K562 (cell line): ENCODE data around the gene TNK2. TPM values are rescaled to one million over a fixed set of nuclear protein-coding genes. Genes with fewer than 3 reads are reported as not detected.

Experiments used
- ARHGAP35 ChIP-seq: fragments of 450-650 bp; IDR thresholded peaks from 2 replicates; pipeline ENCODE4 v1.6.1; 2018; ENCODE audit not compliant: partially characterized antibody
- BHLHE40 ChIP-seq: IDR thresholded peaks from 2 replicates; pipeline ENCODE4 v1.6.1; 2011; ENCODE audit warnings: low read length, improper control_type of control experiment
- CC2D1A ChIP-seq: fragments of 450-650 bp; IDR thresholded peaks from 2 replicates; pipeline ENCODE4 v1.6.1; 2017; ENCODE audit warnings: mild to moderate bottlenecking
- EP300 ChIP-seq: IDR thresholded peaks from 2 replicates; pipeline ENCODE4 v1.6.1; 2012; ENCODE audit warnings: low read length, improper control_type of control experiment
- ETS1 ChIP-seq: conservative IDR thresholded peaks from 2 replicates; pipeline ENCODE4 v1.6.1; 2011; ENCODE audit warnings: low read depth, mild to moderate bottlenecking, low read length; ENCODE audit not compliant: control insufficient read depth
- FOXK1 ChIP-seq: sonication (generic); formaldehyde crosslinking; IDR thresholded peaks from 2 replicates; pipeline ENCODE4 v1.8.0; 2022; ENCODE audit warnings: missing genetic modification reagents, mild to moderate bottlenecking, borderline replicate concordance
- IRF2 ChIP-seq: sonication (generic); formaldehyde crosslinking; IDR thresholded peaks from 2 replicates; pipeline ENCODE4 v1.8.1; 2022; ENCODE audit warnings: mild to moderate bottlenecking, missing genetic modification reagents
- KAT2B ChIP-seq: IDR thresholded peaks from one replicate; pipeline ENCODE4 v1.6.1; 2012; ENCODE audit warnings: low read depth, mild to moderate bottlenecking, control low read depth, inconsistent platforms, low read length, moderate library complexity
- MAFK ChIP-seq: IDR thresholded peaks from 2 replicates; pipeline ENCODE4 v1.6.1; 2011; ENCODE audit warnings: low read length, improper control_type of control experiment
- MEIS2 ChIP-seq: fragments of 450-650 bp; IDR thresholded peaks from 2 replicates; pipeline ENCODE4 v1.6.1; 2014; ENCODE audit warnings: mild to moderate bottlenecking; ENCODE audit not compliant: partially characterized antibody
- RFX1 ChIP-seq: fragments of 450-650 bp; IDR thresholded peaks from 2 replicates; pipeline ENCODE4 v1.6.1; 2016; ENCODE audit warnings: mild to moderate bottlenecking, moderate library complexity
- RFX5 ChIP-seq: IDR thresholded peaks from 2 replicates; pipeline ENCODE4 v1.6.1; 2011; ENCODE audit warnings: low read depth, mild to moderate bottlenecking, improper control_type of control experiment, low read length
- SMAD1 ChIP-seq: fragments of 150-350 bp; IDR thresholded peaks from 2 replicates; pipeline ENCODE4 v1.6.1; 2014; ENCODE audit warnings: low read length, low read depth; ENCODE audit not compliant: partially characterized antibody
- SUPT5H ChIP-seq: fragments of 450-650 bp; IDR thresholded peaks from 2 replicates; pipeline ENCODE4 v1.6.1; 2016
- ZBTB43 ChIP-seq: sonication (generic); formaldehyde crosslinking; IDR thresholded peaks from 2 replicates; pipeline ENCODE4 v1.8.0; 2023; ENCODE audit warnings: mild to moderate bottlenecking, missing genetic modification reagents
- ZBTB9 ChIP-seq: fragments of 450-650 bp; formaldehyde crosslinking; IDR thresholded peaks from 2 replicates; pipeline ENCODE4 v1.4.0; 2020; ENCODE audit warnings: mild to moderate bottlenecking, moderate library complexity
- ZNF134 ChIP-seq: fragments of 250-450 bp; sonication (Bioruptor Pico); conservative IDR thresholded peaks from 2 replicates; pipeline ENCODE4 v1.4.0; 2020
- ZNF146 ChIP-seq: IDR thresholded peaks from one replicate; pipeline ENCODE4 v1.6.1; 2018; ENCODE audit warnings: missing compliant biosample characterization; ENCODE audit not compliant: unreplicated experiment
- ZNF232 ChIP-seq: sonication (generic); formaldehyde crosslinking; IDR thresholded peaks from 2 replicates; pipeline ENCODE4 v1.8.0; 2022; ENCODE audit warnings: mild to moderate bottlenecking, missing genetic modification reagents
- ZNF398 ChIP-seq: fragments of 250-450 bp; sonication (Bioruptor Pico); IDR thresholded peaks from 2 replicates; pipeline ENCODE4 v1.8.0; 2021; ENCODE audit warnings: moderate library complexity, mild to moderate bottlenecking, inconsistent platforms
- ZNF445 ChIP-seq: fragments of 250-450 bp; sonication (Bioruptor Pico); IDR thresholded peaks from 2 replicates; pipeline ENCODE4 v1.4.0; 2020; ENCODE audit warnings: low read depth, mild to moderate bottlenecking, moderate library complexity
- ZNF75A ChIP-seq: fragments of 450-650 bp; formaldehyde crosslinking; IDR thresholded peaks from 2 replicates; pipeline ENCODE4 v1.4.0; 2020; ENCODE audit warnings: mild to moderate bottlenecking
- ZNF766 ChIP-seq: fragments of 200-800 bp; sonication (Bioruptor generic); conservative IDR thresholded peaks from 2 replicates; pipeline ENCODE4 v1.6.1; 2016; ENCODE audit warnings: missing genetic modification characterization, missing compliant biosample characterization
- ZNF77 ChIP-seq: fragments of 250-450 bp; sonication (Bioruptor Pico); IDR thresholded peaks from 2 replicates; pipeline ENCODE4 v1.5.0; 2020
- ZSCAN29 ChIP-seq: fragments of 450-650 bp; IDR thresholded peaks from 2 replicates; pipeline ENCODE4 v1.6.1; 2017
- polyA plus RNA-seq, 8 experiments: library from polyadenylated mRNA; depleted of rRNA in 4 of 8; stranded (reverse) in 5 of 8; unstranded in 3 of 8; fragments of >200 nt; fragmentation: Nextera tagmentation in 2 of 8; fragmentation: Illumina TruSeq in 1 of 8; extraction: Ambion mirVana in 2 of 8; extraction: Trizol in 1 of 8; gene quantifications; 2 replicates each; pipeline versions ENCODE4 v1.2.1 to v1.2.3, GENCODE V29; 2011 to 2014; ENCODE audit warnings: inconsistent platforms in 1 of 8, missing spikeins in 1 of 8
- total RNA-seq, 7 experiments: library from RNA; depleted of rRNA in 6 of 7; stranded (reverse); fragments of >200 nt in 6 of 7; fragmentation: Illumina TruSeq in 2 of 7; extraction: Trizol in 2 of 7; gene quantifications; 2 replicates each; pipeline versions ENCODE4 v1.2.1 to v1.2.3, GENCODE V29; 2011 to 2021; ENCODE audit warnings: low replicate concordance in 1 of 7

Gene TNK2
- total and polyA plus RNA-seq, 9 of the 15 experiments (the other 6 are each of a cell fraction or from before 2014, with no cell fraction given): 0.03 to 33.8 (median 6.5) TPM

GRCh38 chr3:195856410-195857084 lies 51.8 kb downstream of the TNK2 start (continued):
- TF ChIP-seq FOXK1 (CRISPR knock-in tag) (no peak), MEIS2 (peak; percentile 69), CC2D1A (no peak), ZSCAN29 (no peak), ZBTB9 (CRISPR knock-in tag) (peak; percentile 70; the same call in 1 of the 2 replicates), MAFK (no peak), ZNF766 (CRISPR knock-in tag) (peak; percentile 76), RFX5 (no peak), ETS1 (no peak), SUPT5H (no peak), EP300 (peak; percentile 89), ZNF77 (CRISPR knock-in tag) (no peak), BHLHE40 (0 out of 2 replicates have a peak, but pooled peaks have one; percentile 10), ZNF232 (CRISPR knock-in tag) (no peak), IRF2 (no peak), KAT2B (no peak), ZBTB43 (CRISPR knock-in tag) (no peak), ZNF75A (CRISPR knock-in tag) (no peak), ZNF445 (CRISPR knock-in tag) (no peak), ZNF146 (CRISPR knock-in tag) (no peak), SMAD1 (no peak), ZNF398 (CRISPR knock-in tag) (no peak), ZNF134 (no peak), RFX1 (no peak), ARHGAP35 (no peak)
